ENCODE measurements around the gene CMTM2. TPM values are rescaled to one million over a fixed set of nuclear protein-coding genes. Genes with fewer than 3 reads are reported as not detected.
"Not testable (repeated sequence)": the region's sequence is repeated elsewhere in the genome, so short reads cannot be mapped to it uniquely, and the experiment has no call there.

Gene CMTM2
- total RNA-seq, 1 experiment from 2014 or later = not detected

DNA sequence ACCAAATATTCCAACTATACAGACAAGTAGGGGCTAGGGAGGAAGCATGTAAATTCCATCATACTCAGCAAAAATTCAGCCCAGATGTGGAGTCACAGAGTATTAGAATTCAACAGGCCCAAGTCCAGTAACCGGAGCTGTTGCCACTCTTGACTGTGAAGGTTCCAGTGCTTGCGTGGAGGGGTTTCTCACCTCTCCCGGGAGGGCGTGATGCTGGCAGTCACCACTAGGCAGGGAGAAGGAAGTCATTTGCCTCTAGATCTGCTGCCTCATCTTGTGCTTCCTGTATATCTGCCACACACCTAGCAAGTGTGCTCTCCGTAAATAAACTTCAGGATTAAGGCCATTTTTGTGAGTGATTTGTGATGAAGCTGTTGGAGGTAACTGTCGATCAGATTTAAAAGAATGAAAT is 27.9 kb upstream of the CMTM2 start:
- DNase-seq (ENCODE audit: low read depth, low spot score) = peak; percentile 61
- in situ Hi-C loops (cut with HindIII; ENCODE audit: low pct_unique_long_range_greater_than_20kb, low sequenced_read_pairs) = no loop called here

DNA sequence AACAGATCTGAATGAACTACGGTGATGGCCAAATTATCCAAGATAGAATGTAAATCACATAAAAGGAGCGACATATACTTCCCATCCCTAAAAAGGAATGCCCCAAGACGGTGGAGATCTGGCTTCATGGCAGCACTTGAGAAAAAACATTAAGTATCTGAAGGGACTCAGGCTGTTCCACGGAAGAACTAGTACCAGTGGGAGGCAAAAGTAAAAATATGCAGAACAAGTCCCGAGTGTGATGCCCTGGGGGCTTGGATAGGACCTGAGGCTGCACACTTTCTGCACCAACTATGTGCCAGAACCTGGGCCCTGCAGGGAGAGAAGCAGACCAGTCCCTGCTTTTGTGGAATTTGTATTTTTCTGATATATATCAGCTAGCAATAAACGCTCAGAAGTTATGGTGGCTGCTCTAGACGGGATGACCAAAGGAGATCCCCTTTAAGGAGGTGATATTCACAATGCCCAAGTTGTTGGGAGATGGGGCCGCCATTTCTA is 27.4 kb upstream of the CMTM2 start:
- DNase-seq (ENCODE audit: low read depth, low spot score) = no peak
- in situ Hi-C loops (cut with HindIII; ENCODE audit: low pct_unique_long_range_greater_than_20kb, low sequenced_read_pairs) = no loop called here

DNA sequence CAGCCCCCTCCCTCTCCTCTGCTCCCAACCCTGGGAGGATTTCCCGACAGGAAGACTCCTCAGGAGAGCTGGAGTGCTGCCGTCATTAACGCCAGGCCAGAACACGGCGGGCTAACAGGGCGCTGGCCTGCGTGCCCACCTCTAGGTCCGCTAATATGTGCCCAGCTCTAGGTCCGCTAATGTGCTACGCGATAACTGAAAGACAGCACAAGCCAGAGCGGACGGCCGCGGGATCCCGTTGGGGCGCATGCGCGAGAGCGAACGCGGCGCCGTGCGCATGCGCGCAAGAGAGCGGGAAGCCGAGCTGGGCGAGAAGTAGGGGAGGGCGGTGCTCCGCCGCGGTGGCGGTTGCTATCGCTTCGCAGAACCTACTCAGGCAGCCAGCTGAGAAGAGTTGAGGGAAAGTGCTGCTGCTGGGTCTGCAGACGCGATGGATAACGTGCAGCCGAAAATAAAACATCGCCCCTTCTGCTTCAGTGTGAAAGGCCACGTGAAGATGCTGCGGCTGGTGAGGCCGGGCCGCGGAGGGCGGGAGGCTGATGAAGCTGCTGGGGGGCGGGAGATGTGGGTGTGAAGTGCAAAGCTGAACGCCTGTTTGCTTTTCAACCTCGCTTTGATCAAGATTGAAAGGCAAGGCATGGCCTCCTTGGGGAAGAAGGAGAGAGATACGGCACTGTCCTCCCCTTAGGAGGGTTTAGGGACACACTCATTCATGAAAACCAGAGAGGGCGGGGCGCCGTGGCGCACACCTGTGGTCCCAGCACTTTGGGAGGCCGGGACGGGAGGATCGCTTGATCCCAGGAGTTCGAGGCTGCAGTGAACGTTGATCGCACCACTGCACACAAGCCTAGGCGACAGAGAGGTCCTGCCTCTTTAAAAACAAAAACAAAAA is 26.7 kb upstream of the CMTM2 start, which contains the start of gene CKLF:
Gene CKLF (plus strand): TSS at position 291 of the 892 bp plus-strand sequence. CDS start 140 bp downstream, at position 431.
- DNase-seq (ENCODE audit: low read depth, low spot score) = peak; percentile 85
- in situ Hi-C loops (cut with HindIII; ENCODE audit: low pct_unique_long_range_greater_than_20kb, low sequenced_read_pairs) = no loop called here

DNA sequence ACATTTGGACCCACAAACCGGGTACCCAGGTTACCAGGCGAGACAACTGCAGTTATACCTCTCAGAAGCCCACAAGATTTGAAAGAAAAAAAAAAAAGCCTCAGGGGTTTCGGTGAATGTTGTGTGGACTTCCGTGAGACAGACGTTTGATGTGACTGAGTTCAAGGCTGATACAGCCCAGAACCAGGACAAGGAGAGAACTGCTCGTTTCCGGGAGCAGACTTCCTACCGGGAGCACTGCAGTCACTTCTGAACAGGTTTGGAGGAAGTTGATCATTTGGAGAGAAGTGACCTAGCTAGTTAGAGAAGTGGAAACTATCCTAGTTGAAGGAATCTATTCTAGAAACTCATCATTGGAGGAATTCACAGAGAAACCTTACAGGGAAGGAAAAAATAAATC is 26.0 kb upstream of the CMTM2 start:
- DNase-seq (ENCODE audit: low read depth, low spot score) = peak; percentile 11
- in situ Hi-C loops (cut with HindIII; ENCODE audit: low pct_unique_long_range_greater_than_20kb, low sequenced_read_pairs) = no loop called here

DNA sequence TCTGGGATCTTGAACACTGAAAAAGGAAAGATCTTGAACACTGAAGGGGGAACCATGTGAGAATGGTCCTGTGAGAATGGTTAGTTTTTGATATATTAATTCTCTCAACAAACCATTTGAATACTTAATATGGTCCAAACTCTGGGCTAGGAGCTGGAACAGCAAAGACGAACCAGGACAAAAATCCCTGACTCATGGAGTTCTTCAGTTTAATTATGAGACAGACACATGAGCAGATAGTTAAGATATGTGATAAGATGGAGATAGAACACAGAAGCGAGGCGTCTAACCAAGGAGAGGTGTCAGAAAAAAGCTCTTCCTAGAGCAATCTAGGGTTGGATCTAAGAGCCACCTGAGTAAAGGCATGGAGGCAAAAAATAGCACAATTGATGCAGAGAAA is 25.2 kb upstream of the CMTM2 start:
- DNase-seq (ENCODE audit: low read depth, low spot score) = no peak
- in situ Hi-C loops (cut with HindIII; ENCODE audit: low pct_unique_long_range_greater_than_20kb, low sequenced_read_pairs) = no loop called here

GRCh38 chr16:66554495-66554894 is 24.8 kb upstream of the CMTM2 start:
- in situ Hi-C loops (cut with HindIII; ENCODE audit: low pct_unique_long_range_greater_than_20kb, low sequenced_read_pairs) = no loop called here
- no peak for DNase-seq (ENCODE audit: low read depth, low spot score)

DNA sequence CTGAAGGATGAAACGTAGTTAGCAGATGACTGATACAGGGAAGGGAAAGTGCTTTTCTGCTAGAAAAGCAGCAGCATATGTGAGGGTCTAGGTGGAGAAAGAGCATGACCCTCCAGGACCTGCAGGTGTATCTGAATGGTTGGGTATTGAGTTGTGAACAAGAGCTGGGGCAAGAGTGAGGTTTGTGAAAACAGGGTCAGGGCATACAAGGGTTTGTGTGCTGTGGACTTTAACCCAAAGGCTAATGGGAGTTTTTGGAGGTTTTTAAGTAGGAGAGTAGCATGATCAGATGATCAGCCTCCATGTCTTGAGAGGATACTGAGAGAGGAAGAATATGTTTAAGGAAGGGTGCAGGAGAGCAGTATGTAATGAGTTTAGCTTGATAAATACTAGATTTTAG is 19.2 kb upstream of the CMTM2 start:
- DNase-seq (ENCODE audit: low read depth, low spot score) = no peak
- in situ Hi-C loops (cut with HindIII; ENCODE audit: low pct_unique_long_range_greater_than_20kb, low sequenced_read_pairs) = no loop called here

GRCh38 chr16:66561381-66562080 is 17.7 kb upstream of the CMTM2 start:
- DNase-seq (ENCODE audit: low read depth, low spot score) = no peak
- in situ Hi-C loops (cut with HindIII; ENCODE audit: low pct_unique_long_range_greater_than_20kb, low sequenced_read_pairs) = no loop called here

DNA sequence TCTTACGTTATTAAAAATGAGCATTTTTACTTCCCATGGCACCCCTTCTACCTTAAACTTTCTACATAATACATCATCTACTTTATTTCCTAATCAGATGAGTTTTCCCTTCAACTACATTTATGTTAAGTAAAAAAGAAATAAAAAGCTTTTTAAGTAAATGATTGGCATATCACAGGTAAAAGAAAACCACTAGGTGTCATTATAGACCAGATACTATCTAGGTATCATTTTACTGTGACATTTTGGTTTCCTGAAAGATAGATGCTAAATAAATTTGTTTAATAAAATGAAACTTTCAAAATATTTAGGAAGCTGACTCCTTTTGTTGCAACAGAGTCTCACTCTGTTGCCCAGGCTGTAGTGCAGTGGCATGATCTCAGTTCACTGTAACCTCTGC is 16.9 kb upstream of the CMTM2 start:
- in situ Hi-C loops (cut with HindIII; ENCODE audit: low pct_unique_long_range_greater_than_20kb, low sequenced_read_pairs) = no loop called here
- no peak for DNase-seq (ENCODE audit: low read depth, low spot score)

- in situ Hi-C loops (cut with HindIII; ENCODE audit: low pct_unique_long_range_greater_than_20kb, low sequenced_read_pairs) = no loop called here
Measured at GRCh38 chr16:66562986-66563385, 16.3 kb upstream of the CMTM2 start.

DNA sequence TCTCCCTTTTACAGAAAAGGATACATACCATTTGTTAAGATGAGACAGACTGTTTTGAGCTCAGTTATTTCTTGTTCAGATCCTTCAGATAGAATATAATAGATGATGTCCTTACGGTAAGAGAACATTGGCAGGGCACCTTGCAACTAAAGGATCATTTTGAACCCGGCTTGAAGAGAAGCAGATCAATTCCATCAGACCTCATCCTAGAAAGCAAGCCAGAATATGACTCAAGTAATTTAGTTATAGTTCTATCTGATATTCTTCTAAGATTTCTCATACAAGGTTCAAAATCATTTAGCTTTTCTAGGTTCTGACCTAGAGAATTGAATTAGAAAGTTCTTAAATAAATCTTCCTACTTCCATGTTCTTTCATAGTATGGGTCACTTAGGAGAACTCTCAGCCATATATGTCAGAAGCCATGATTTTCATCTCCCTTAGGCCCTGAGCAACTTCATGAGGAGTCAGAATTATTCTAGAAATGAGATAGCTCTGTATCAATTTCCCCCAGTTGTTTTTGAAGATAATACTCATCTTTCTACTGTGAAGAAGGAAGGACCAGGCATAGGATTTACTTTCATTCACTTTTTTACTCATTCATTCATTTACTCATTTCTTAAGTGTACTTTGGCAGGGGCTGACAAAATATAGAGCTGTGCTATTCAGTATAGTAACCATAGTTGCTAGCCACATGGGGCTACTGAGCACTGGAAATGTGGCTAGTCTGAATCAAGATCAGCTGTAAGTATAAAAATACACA is 15.5 kb upstream of the CMTM2 start:
- in situ Hi-C loops (cut with HindIII; ENCODE audit: low pct_unique_long_range_greater_than_20kb, low sequenced_read_pairs) = no loop called here

More at GRCh38 chr16:66562986-66563385, 16.3 kb upstream of the CMTM2 start:
- no peak for DNase-seq (ENCODE audit: low read depth, low spot score)

DNA sequence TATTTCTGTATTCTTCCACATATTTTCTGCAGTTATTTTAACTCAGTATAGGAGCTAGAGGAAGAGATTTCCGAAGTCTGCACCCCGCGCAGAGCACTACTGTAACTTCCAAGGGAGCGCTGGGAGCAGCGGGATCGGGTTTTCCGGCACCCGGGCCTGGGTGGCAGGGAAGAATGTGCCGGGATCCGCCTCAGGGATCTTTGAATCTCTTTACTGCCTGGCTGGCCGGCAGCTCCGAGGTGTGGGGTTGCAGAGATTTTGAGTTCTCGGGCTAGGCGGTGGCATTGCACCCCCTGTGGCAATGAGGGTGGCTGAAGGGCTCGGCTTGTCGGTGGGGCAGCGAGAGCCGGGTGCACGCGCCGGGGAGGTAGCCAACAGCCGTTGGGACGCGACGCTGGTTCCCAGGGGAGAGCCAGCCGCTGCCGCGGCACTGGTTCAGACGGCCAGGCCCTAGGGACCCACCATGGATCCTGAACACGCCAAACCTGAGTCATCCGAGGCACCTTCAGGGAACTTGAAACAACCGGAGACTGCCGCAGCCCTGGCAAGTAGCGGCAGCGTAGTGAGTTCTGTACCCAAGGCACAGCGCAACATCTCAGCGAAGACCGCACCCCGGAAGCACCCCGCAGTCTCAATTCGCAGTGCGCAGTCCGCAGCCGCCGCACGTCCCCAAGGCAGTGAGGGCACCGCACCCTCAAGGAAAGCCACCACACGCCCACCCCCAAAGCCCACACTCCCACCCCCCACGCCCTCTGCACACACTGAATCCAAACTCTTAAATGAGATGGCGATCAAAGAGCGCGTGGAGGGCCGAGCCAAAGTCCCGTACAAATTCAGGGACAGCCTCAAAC is 13.0 kb upstream of the CMTM2 start, which contains the start of gene CMTM1:
Gene CMTM1 (plus strand): TSS at position 389 of the 851 bp plus-strand sequence. CDS start 75 bp downstream, at position 464.
- in situ Hi-C loops (cut with HindIII; ENCODE audit: low pct_unique_long_range_greater_than_20kb, low sequenced_read_pairs) = no loop called here
- DNase-seq (ENCODE audit: low read depth, low spot score) = no peak

More for the DNA sequence above, 15.5 kb upstream of the CMTM2 start:
- no peak for DNase-seq (ENCODE audit: low read depth, low spot score)

DNA sequence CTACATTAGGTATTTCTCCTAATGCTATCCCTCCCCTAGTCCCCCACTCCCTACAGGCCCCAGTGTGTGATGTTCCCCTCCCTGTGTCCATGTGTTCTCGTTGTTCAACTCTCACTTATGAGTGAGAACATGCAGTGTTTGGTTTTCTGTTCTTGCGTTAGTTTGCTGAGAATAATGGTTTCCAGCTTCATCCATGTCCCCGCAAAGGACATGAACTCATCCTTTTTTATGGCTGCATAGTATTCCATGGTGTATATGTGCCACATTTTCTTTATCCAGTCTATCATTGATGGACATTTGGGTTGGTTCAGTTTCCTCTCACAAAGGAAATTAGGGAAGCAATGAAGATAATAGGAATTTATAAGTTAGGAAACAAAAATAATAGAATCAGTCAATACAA is 12.0 kb upstream of the CMTM2 start:
- DNase-seq (ENCODE audit: low read depth, low spot score); in situ Hi-C loops (cut with HindIII; ENCODE audit: low pct_unique_long_range_greater_than_20kb, low sequenced_read_pairs): not testable (repeated sequence)

DNA sequence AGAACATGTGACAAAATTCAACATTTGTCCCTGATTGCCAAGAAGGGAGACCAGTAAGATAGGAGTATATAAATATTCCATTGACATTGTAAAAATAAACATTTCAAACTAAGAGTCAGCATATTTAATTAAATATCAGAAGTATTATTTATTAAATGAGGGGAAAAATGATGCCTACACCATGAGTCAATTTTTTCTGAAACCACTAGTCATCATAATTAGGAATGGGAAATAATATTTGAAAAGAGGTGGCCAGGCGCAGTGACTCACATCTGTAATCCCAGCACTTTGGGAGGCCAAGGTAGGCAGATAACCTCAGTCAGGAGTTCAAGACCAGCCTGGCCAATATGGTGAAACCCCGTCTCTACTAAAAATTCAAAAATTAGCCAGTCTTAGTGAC is 10.9 kb upstream of the CMTM2 start:
- DNase-seq (ENCODE audit: low read depth, low spot score) = no peak
- in situ Hi-C loops (cut with HindIII; ENCODE audit: low pct_unique_long_range_greater_than_20kb, low sequenced_read_pairs) = no loop called here

GRCh38 chr16:66569131-66569530 is 10.1 kb upstream of the CMTM2 start:
- in situ Hi-C loops (cut with HindIII; ENCODE audit: low pct_unique_long_range_greater_than_20kb, low sequenced_read_pairs) = no loop called here
- no peak for DNase-seq (ENCODE audit: low read depth, low spot score)

GRCh38 chr16:66569827-66570405 is 9.3 kb upstream of the CMTM2 start:
- no peak for DNase-seq (ENCODE audit: low read depth, low spot score)

DNA sequence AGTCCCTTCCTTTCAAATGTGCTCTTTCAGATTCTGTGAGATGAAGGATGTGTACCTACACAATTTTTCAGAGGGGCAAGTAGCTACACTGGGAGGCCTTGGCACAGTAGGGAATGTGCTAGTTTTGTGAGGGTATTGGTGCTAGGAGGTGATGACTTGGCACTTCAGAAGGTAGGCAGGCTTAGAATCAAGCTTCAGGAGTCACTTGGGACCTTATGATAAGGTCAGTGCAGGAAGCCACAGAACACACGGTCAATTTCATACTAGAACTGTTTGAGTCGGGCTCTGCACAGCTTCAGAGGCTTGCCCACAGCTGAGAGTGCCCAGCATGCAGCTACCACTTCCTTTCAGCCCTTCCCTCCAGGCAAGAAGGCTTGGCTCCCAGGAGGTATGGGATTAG is 6.9 kb upstream of the CMTM2 start:
- DNase-seq (ENCODE audit: low read depth, low spot score) = peak; percentile 30
- in situ Hi-C loops (cut with HindIII; ENCODE audit: low pct_unique_long_range_greater_than_20kb, low sequenced_read_pairs) = no loop called here

More at GRCh38 chr16:66569827-66570405, 9.3 kb upstream of the CMTM2 start:
- in situ Hi-C loops (cut with HindIII; ENCODE audit: low pct_unique_long_range_greater_than_20kb, low sequenced_read_pairs) = no loop called here
